Measurements from ENCODE around the gene MAPK12.

GRCh38 chr22:50215297-50216054 is 46.0 kb downstream of the MAPK12 start:
- TF ChIP-seq, protein P1, sequence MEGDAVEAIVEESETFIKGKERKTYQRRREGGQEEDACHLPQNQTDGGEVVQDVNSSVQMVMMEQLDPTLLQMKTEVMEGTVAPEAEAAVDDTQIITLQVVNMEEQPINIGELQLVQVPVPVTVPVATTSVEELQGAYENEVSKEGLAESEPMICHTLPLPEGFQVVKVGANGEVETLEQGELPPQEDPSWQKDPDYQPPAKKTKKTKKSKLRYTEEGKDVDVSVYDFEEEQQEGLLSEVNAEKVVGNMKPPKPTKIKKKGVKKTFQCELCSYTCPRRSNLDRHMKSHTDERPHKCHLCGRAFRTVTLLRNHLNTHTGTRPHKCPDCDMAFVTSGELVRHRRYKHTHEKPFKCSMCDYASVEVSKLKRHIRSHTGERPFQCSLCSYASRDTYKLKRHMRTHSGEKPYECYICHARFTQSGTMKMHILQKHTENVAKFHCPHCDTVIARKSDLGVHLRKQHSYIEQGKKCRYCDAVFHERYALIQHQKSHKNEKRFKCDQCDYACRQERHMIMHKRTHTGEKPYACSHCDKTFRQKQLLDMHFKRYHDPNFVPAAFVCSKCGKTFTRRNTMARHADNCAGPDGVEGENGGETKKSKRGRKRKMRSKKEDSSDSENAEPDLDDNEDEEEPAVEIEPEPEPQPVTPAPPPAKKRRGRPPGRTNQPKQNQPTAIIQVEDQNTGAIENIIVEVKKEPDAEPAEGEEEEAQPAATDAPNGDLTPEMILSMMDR (IDR thresholded peaks at IDR 0.05), result no peak
- TF ChIP-seq POLR2A (IDR thresholded peaks at IDR 0.05) (no peak), POLR2AphosphoS5 (IDR thresholded peaks at IDR 0.05) (no peak)

All from breast epithelium (tissue), 3 donors.